GM18519 (cell line): ENCODE results near the gene EIF4EBP2.
A peak's percentile ranks its signal among the peaks of the same experiment; 100 is the strongest.

ENCODE experiments used
- ATAC-seq: cut with Tn5 transposase; IDR thresholded peaks from one replicate; pipeline ENCODE4 v1.9.1; 2021; ENCODE audit warnings: mild to moderate bottlenecking, moderate library complexity; ENCODE audit not compliant: unreplicated experiment, low FRiP score

EIF4EBP2 gene

DNA sequence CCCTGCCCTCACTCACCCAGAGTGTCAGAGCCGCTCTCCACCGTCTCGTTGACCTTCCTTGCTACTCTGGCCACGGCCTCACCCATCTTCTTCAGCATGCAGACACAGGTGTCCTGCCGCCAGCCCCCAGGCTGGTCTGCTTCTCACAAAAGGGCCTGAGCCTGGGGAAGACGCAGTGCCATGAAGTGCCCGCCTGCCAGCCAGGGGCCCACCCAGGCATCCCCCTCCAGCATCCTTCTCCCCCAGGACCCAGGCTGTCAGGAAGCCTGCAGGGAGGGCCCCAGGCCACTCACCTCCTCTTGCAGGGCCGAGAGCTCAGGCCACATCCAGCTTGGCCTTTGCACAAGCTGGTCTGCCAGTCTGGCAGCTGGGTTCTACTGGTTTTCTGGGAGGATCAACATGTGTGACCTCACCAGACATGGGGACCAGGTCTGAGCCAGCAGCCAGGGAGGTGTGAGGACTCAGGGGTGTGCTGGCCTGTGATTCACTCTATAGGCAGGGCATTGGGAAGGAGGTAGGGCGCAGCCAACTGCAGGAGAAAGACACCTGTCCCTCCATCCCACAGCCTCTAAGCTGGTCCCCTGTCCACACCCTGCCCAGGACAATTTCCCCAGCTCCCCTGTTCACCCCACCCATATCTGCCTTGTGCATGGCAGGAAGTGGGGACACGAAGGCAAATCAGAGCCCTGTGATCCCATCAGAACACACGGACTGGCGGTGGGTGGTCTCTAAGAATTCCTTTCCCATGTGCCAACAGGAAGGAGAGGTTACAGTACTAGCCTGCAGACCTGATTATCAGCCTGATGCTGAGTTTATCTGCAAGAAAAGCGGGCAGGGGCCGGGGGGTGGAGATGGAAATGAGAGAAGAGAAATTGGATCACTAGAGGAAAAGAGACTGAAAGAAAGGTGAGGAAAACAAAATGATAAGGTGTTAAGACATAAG lies 27.2 kb upstream of the EIF4EBP2 start:
- no peak for ATAC-seq

DNA sequence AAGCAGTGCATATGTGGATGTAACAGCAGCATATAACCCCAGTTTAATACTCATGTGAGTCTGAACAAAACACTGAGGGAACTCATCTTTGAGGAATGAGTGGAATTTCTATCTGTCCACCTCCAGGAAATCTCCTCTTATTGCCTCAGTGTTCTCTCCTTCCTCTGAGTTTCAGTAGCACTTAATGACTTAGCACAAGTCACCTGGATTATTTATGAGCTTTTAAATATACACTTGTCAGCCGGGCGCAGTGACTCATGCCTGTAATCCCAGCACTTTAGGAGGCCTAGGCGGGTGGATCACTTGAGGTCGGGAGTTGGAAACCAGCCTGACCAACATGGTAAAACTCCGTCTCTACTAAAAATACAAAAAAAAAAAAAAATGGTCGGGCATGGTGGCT lies 25.8 kb upstream of the EIF4EBP2 start:
- no peak for ATAC-seq

DNA sequence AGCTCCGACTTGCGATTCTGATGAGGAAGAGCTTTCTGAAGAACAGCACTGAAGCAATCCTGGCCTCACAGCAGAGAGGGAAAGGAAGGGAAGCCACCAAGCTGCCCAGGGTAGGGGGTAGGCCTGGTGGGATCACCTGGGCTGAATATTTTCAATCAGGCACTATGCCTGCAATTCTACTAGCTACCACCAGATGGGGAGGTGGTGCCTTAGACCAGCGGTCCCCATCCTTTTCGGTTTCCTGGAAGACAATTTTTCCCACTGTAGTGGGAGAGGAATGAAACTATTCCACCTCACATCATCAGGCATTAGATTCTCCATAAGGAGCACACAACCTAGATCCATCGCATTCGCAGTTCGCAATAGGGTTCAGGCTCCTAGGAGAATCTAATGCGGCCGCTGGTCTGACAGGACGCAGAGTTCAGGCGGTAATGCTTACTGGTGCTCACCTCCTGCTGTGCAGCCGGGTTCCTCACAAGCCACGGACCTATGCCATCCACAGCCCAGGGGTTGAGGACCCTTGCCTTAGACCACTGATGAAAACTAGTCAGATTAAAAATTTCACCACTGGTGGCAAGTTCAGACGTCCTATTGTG lies 24.3 kb upstream of the EIF4EBP2 start:
- no peak for ATAC-seq

GRCh38 chr10:70380350-70381135 lies 23.4 kb upstream of the EIF4EBP2 start:
- ATAC-seq, result no peak

DNA sequence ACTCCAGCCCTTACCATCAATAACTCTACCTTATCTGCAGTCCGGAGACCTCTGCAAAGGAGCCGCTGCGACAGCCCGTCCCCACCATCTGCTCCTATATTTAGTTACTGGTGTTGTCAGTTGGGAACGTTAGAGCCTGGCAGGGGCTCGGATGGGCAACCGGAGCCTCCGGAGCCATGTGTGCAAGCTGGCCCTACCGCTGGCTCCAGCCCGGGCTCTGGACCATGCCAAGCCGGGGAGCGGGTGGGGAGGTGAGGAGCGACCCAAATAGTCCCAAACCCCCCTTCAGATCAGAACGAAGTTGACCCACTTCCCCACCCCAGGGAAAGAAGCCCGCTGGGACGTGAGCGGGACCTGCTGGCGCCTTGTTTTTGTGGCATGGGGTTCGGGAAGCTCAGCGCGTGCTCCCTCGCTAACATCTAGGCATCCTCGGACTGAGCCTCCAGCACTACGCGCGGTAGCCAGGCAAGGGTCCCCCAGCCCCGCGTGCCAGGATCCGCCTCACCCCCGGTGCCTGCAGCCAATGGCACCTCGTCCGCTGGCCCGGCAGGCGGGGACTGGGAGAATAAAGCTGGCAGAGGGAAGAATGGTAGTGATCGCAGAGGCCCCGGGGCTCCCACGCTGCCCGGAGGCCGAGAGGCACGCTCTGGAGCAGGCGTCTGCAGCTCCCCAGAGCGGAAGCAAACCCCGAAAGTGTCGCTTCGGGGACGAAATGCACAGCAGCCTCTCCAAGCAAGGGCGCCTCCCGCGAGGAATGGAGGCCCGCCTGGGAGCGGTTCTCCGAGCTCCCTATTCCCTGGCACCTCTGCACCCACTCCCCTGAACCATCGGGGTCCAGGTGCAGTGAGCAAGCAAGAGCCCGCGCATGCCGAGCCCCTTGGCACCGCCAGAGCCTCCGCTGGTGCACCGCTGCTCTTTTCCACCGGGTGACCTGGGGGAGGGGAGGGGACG lies 22.2 kb upstream of the EIF4EBP2 start:
- ATAC-seq, result peak; percentile 34

DNA sequence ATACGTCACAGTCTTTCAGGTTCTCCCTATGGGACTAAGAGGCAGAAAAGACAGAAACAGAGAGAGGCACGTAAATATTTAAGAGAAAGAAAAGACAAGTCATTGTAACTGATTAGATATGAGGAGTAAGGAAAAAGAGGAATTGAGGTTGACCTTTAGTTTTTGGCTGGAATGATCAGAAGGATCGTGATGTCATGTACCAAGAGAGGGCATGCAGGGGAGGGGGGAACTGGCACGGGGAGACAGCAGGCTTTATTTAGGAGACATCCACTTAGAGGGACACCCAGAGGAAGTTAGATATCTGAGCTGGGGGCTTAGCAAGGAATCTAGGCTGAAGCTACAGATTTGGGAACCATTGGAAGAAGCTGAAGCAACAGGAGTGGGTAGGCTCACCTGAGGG lies 12.3 kb upstream of the EIF4EBP2 start:
- ATAC-seq, result no peak

DNA sequence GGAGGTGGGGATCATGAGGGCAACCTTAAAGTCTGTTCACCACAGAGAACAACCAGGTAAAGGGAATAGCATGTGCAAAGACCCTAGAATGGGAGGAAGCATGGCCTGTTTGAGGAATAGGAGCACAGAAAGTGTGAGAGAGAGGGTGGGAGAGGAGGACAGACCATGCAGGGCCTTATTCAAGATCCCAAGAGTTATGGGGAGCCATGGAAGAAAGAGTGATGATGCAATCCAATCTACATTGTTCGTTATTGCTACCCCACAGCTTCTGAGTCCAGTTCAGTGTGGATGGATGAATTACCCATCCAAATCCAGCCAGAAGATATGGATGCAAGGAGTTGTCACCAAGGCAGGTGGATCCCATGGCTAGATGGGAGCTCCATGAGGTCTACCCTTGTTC lies 7.8 kb upstream of the EIF4EBP2 start:
- ATAC-seq, result no peak

DNA sequence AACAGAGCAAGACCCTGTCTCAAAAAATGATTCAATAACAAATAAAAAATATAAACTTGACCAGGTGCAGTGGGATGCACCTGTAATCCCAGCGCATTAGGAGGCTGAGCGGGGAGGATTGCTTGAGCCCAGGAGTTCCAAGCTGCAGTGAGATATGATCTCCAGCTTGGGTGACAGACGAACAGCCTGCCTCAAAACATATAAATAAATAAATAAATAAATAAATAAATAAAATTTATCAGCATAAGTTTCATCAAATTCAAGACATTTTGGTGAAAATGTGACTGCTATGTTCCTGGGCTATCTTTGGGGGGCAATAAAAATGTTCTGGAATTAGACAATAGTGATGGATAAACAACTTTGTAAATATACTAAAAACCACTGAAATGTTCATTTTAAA lies 4.8 kb upstream of the EIF4EBP2 start:
- ATAC-seq, result no peak

GRCh38 chr10:70403483-70404035 lies 386 bp upstream of the EIF4EBP2 start:
- peak; percentile 6 for ATAC-seq

DNA sequence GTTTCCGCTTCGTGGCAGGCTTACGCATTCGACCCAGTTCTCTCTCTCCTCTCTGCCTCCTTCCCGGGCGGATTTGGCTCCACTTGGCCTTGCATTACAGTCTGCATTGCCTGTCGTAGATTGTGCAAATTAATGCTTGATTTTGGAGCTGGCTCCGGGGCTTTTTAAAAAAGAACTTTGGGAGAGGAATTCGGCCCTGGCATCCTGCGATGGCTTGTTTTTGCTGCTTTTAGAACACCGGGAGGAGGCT lies 767 bp downstream of the EIF4EBP2 start:
- ATAC-seq, result no peak

GRCh38 chr10:70405037-70405824 lies 1.3 kb downstream of the EIF4EBP2 start:
- ATAC-seq, result no peak

DNA sequence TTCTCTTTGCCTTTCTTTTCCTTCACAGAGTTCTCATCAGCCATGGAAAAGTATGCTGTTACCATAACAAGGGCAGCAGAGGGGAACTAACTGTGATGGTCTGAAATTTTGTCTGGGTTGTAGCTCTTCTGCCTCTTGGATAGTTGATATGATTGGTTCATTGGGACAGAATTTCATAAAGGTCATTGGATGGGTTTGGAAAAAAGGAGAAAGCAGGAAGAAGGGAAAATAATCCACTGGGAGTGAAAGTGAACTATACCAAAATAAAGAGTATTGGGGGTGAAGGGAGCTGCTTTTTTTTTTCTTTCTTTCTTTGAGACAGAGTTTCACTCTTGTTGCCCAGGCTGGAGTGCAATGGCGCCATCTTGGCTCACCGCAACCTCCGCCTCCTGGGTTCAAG lies 5.8 kb downstream of the EIF4EBP2 start:
- ATAC-seq, result no peak

DNA sequence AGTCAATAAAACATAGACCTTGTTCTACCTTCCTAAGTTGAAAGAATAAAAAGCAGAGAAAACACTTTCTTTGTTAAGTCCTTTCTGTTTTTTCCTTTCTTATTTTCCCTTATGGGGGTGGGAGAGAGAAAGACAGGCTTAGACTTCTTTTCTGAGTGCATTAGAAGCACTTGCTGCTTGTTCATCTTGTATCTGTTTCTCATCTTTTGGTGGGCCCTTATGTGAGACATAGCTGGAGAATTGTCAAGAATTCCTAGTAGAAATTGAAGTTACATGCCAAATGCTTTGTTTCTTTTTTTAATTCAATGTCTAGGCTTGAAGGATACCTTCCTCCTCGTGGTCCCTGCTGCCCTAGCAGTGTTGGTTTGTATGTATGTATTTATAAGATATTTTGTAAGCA lies 6.7 kb downstream of the EIF4EBP2 start:
- no peak for ATAC-seq

DNA sequence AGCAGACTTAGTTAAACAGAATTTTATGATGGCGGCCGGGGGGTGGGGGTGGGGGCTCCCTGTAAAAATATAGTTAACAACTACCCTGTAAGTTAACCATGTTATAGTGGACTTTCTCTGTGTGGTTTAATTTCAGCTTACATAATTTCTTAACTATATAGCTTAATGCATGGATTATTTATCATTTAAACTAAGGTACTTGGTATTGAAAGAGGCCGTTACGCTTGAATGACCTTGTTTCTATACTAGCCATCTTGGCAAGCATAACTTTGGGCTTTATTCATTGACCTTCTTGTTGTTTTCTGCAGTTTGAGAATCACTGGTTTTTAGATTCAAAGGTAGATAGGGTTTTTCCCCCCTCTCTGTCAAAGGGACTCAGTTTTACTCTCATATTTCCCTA lies 8.4 kb downstream of the EIF4EBP2 start:
- no peak for ATAC-seq

DNA sequence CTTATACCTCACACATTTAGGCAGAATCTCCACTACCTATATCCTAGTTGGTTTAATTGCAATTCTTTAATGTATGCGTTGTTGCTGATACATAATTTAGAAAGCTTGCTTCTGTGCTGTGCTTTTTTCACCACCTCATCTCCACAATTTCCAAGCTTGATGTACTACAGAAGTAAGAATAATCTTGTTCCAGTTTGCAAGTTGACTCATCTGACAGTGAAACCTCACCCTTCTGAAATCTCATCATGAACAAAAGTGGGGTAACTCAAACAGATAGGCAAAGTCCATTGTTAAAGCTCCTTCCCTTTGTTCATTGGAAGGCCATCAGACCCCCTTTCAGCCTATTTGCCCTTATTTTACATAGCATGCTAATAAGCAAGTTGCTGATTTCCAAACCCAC lies 13.6 kb downstream of the EIF4EBP2 start:
- ATAC-seq, result no peak

DNA sequence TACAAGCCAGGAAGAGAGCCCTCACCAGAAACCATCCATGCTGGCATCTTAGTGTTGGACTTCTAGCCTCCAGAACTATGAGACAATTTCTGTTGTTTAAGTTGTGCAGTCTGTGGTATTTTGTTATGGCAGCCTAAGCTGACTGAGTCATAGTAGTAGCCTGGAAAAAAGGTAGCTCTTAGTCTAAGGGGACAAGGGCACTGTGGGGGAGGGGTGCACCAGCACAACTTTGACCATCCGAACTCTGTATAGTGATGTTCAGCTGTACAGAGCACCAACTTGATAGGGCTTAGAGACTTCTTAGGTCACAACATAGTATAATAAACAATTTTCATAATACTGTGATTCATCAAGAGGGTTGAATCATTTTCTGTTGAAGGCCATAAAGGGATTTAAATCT lies 14.3 kb downstream of the EIF4EBP2 start:
- ATAC-seq, result no peak

DNA sequence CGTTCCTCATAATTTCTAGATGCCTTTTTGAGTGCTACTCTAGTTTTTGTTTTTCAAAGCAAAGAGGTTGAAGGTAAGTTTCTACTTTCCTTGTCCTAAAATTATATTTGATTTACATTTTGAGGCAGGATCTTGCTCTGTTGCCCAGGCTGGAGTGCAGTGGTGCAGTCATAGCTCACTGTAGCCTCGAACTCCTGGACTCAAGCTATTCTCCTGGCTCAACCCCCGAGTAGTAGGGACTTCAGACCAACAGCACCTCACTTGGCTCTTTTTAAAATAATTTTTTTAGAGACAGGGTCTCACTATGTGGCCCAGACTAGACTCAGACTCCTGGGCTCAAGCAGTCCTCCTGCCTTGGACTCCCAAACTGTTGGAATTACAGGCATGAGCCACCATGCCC lies 14.8 kb downstream of the EIF4EBP2 start:
- no peak for ATAC-seq

GRCh38 chr10:70424320-70424719 lies 20.4 kb downstream of the EIF4EBP2 start:
- no peak for ATAC-seq

GRCh38 chr10:70425096-70425495 lies 21.2 kb downstream of the EIF4EBP2 start:
- ATAC-seq, result no peak
